ENCODE measurements around the gene ZNF474.
A peak's percentile ranks its signal among the peaks of the same experiment; 100 is the strongest.
"Not testable (repeated sequence)": the region's sequence is repeated elsewhere in the genome, so short reads cannot be mapped to it uniquely, and the experiment has no call there.

ZNF474 gene

DNA sequence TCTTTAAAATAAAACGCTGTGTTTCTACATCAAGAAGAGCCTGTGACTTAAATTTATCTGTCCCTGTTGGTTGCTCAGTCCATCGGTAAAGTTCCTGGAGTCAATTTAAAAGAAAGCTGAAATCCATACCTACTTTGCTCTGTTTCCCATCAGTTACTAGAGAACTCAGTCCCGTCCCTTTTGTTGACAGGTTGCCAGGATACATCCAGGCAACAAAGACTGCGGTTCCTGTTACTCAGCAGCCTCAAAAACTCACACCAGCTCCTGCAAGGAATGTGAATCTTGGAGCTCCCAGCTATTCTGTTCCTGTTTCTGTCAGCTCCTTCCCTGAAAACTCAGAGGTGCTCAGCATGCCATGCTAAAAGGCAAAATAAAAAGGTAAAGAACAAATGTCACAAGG is at the start of gene ZNF474:
TSS of gene ZNF474 (plus strand) at position 241 of the 400 bp plus-strand sequence. CDS start 22,445 bp downstream, outside the sequence.
- DNase-seq (ENCODE audit: low read depth): peak; percentile 98

DNA sequence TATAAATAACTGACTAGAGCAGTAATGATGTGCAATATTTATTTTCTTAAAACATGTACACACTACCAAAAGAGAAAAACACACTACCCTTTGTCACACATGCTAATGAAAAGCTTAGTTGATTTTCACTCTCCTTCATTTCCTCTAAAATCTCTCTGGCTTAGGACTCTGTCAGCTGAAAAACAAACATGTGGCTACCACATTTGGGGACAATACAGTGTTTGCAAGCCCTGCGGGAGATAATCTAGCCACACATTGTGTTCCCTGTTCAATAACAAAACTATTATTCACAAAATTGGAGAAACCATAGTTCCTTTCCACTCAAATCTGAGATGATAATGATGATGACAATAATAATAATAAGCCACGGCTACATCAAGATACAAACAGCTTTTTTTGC is 47.8 kb upstream of the ZNF474 start:
- no peak for DNase-seq (ENCODE audit: low read depth)

GRCh38 chr5:122083535-122083934 is 45.8 kb upstream of the ZNF474 start:
- no peak for DNase-seq (ENCODE audit: low read depth)

DNA sequence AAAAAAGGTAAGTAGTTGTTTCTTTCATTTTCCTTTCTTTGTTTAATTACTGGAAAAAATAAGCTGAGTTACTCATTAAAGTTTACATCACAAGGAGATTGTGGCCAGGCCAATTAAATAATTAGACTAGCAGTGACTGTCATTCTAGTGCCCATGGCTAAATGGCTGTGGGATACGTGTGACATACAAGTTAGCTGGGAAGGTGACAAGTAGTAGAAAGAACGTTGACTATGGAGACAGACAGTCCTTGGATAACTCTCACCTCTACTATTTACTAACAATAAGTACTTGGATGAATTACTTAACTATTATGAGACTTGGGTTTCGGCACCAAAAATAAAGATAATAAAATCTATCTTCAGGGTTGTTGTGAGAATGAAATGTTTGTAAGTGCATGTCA is 44.3 kb upstream of the ZNF474 start:
- DNase-seq (ENCODE audit: low read depth): no peak

DNA sequence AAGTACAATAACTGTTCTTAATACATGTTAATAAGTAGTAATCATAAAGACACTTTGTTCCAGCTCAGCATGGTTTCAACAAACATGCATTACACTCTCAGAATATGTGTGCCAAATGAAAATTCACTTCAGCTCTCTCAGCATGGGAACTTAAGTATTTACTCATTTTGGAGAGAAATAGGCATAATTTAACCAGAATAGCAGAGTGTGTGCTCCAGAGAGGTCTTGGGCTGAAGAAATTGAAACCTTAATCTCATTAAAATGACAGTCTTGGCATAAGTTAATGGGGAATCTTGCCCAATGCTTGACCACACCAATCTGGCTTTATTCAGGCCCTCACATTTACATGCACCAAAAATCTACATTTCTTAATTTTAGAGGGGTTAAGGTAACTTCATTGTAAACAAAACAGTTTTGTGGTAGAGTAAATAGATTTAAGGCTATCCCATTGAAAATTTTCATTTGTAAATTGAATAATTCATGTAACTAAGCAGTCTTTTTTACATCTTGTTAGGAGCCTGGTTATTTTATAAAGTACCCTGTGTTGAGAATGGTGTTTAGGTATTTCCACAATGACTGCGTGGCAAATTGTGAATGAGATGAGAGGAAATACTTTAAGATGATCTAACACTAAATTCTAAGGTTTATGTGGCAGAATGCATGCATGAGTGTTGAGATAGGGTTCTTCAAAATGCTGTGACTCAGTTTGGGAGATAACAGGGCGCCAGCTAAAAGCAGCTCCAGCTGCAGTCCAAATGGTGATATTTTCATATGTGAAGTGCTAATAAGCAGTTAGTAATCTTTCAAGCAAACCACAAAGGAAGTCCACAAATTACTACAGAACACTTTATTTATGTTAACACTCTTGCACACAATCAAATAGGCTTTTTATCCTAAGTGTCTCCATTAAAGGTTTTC is 40.0 kb upstream of the ZNF474 start:
- peak; percentile 89 for DNase-seq (ENCODE audit: low read depth)

GRCh38 chr5:122091936-122092600 is 37.3 kb upstream of the ZNF474 start:
- DNase-seq (ENCODE audit: low read depth): peak; percentile 66

- peak; percentile 86 for DNase-seq (ENCODE audit: low read depth)
These were observed 35.7 kb upstream of the ZNF474 start for GRCh38 chr5:122093415-122094180.

- not testable (repeated sequence) for DNase-seq (ENCODE audit: low read depth)
These were observed 35.1 kb upstream of the ZNF474 start for GRCh38 chr5:122094251-122094650.

- no peak for DNase-seq (ENCODE audit: low read depth)
These were observed 34.2 kb upstream of the ZNF474 start for GRCh38 chr5:122095158-122095557.

- no peak for DNase-seq (ENCODE audit: low read depth)
These were observed 32.0 kb upstream of the ZNF474 start for GRCh38 chr5:122097391-122097790.

- peak; percentile 72 for DNase-seq (ENCODE audit: low read depth)
These were observed 30.1 kb upstream of the ZNF474 start for GRCh38 chr5:122099060-122099790.

GRCh38 chr5:122101636-122102285 is 27.6 kb upstream of the ZNF474 start:
- peak; percentile 61 for DNase-seq (ENCODE audit: low read depth)

GRCh38 chr5:122102825-122103224 is 26.5 kb upstream of the ZNF474 start:
- DNase-seq (ENCODE audit: low read depth): peak; percentile 68

DNA sequence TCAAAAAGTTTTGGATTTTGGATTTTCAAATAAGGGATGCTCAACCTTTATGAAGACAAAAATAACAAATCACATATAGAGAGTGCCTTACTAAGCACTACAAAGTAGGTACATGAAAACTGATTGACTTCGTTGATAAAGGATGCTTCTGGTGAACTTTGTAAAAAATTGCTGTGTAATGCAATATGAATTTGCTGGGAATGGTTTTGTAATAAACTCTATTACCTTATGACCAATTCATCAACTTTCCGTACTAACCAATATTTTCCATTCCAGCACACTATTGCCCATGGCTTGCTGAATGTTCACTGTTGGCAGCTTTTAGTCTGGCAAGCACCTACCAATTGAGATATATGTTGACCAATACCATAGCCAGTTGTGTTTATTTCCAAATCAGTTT is 23.4 kb upstream of the ZNF474 start:
- no peak for DNase-seq (ENCODE audit: low read depth)

- DNase-seq (ENCODE audit: low read depth): no peak
These were observed 22.3 kb upstream of the ZNF474 start for GRCh38 chr5:122107016-122107415.

DNA sequence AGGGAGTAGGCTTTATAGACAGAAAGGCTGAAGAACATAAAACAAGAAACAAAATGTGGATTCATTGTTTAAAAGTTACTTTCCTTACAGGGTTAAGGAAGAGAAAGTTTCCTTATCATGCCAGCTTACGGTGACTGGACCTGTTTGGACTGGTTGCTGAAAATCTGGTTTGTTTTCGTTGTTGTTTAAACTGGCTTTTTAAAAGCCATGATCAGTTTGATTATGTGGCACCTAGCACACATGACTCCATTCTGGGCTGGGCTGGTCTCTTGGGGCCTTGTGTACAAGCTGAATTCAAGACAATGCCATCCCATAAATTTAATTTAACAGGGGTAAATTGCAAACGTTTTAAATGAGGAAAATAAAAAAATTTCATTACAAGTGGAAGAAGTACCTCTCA is 18.4 kb upstream of the ZNF474 start:
- DNase-seq (ENCODE audit: low read depth): no peak

GRCh38 chr5:122111460-122111859 is 17.9 kb upstream of the ZNF474 start:
- DNase-seq (ENCODE audit: low read depth): no peak

- no peak for DNase-seq (ENCODE audit: low read depth)
These were observed 17.3 kb upstream of the ZNF474 start for GRCh38 chr5:122112063-122112462.

GRCh38 chr5:122112733-122113558 is 16.4 kb upstream of the ZNF474 start:
- no peak for DNase-seq (ENCODE audit: low read depth)

- no peak for DNase-seq (ENCODE audit: low read depth)
These were observed 14.8 kb upstream of the ZNF474 start for GRCh38 chr5:122114501-122114900.
